ENCODE measurements around the gene CDC34.

The CDC34 gene

DNA sequence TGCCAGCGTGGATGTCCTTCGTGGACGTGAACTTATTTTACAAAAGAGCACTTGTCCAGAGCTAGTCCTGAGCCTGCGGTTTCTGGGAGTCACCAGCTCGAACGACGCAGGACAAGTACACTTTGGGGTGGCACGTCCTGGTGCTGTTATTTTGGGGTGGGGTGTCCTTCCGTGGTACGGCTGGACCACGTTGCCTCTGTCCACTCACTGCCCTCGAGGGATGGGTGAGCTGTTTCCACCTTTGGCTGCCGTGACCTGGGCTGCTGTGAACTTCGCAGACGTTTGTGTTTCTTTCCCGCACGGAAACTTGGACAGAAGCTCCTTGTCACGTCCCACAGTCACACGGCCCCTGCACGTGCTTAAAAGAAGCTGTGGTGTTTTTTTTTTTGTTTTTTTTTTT lies 23.3 kb downstream of the CDC34 start:
- Histone ChIP-seq H3K4me2 (ENCODE audit: insufficient read depth, low read length) (no peak overlapping the region), H3K9ac (ENCODE audit: low read depth, low read length) (no peak overlapping the region), H3K79me2 (ENCODE audit: insufficient read depth, low read length) (no peaks in the 10 kb centered on the region), H3K4me3 (ENCODE audit: low read depth in 1 of 2, low read length in 2 of 2) (no peak overlapping the region), H3K27ac (ENCODE audit: low read length) (no peak overlapping the region), H3K27me3 (ENCODE audit: insufficient read depth, low read length, poor library complexity) (no peaks in the 10 kb centered on the region), H2AFZ (ENCODE audit: low read depth, low read length) (no peak overlapping the region), H3K36me3 (ENCODE audit: insufficient read depth, low read length) (no peaks in the 10 kb centered on the region), H3K4me1 (ENCODE audit: insufficient read depth, low read length) (no peaks in the 10 kb centered on the region), H3K9me3 (ENCODE audit: insufficient read depth, low read length, severe bottlenecking) (no peaks in the 10 kb centered on the region), H4K20me1 (ENCODE audit: insufficient read depth, low read length) (no peaks in the 10 kb centered on the region)
- ATAC-seq (ENCODE audit: insufficient read depth, low read depth) (no peak), DNase-seq (no peak)
- TF ChIP-seq EZH2 (IDR thresholded peaks at IDR 0.05; ENCODE audit: borderline replicate concordance, low read depth, low read length, severe bottlenecking): no peak
- TF ChIP-seq, protein P1, sequence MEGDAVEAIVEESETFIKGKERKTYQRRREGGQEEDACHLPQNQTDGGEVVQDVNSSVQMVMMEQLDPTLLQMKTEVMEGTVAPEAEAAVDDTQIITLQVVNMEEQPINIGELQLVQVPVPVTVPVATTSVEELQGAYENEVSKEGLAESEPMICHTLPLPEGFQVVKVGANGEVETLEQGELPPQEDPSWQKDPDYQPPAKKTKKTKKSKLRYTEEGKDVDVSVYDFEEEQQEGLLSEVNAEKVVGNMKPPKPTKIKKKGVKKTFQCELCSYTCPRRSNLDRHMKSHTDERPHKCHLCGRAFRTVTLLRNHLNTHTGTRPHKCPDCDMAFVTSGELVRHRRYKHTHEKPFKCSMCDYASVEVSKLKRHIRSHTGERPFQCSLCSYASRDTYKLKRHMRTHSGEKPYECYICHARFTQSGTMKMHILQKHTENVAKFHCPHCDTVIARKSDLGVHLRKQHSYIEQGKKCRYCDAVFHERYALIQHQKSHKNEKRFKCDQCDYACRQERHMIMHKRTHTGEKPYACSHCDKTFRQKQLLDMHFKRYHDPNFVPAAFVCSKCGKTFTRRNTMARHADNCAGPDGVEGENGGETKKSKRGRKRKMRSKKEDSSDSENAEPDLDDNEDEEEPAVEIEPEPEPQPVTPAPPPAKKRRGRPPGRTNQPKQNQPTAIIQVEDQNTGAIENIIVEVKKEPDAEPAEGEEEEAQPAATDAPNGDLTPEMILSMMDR (IDR thresholded peaks at IDR 0.05; ENCODE audit: borderline replicate concordance, extremely low read depth, low read length, poor library complexity, severe bottlenecking): no peak

DNA sequence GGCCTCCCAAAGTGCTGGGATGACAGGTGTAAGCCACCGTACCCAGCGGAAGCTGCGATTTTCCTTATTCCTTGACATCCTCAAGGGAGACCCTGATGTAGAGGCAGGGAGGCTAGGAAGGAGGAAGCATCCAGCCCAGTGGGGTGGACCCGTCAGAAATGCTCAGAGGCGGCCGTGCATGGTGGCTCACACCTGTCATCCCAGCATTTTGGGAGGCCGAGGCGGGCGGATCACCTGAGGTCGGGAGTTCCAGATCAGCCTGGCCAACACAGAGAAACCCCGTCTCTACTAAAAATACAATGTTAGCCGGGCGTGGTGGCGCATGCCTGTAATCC lies 23.9 kb downstream of the CDC34 start:
- Histone ChIP-seq H3K27me3 (ENCODE audit: insufficient read depth, low read length, poor library complexity) (no peaks in the 10 kb centered on the region), H3K79me2 (ENCODE audit: insufficient read depth, low read length) (no peaks in the 10 kb centered on the region), H4K20me1 (ENCODE audit: insufficient read depth, low read length) (no peaks in the 10 kb centered on the region), H3K4me2 (ENCODE audit: insufficient read depth, low read length) (no peak overlapping the region), H3K9me3 (ENCODE audit: insufficient read depth, low read length, severe bottlenecking) (no peaks in the 10 kb centered on the region), H3K36me3 (ENCODE audit: insufficient read depth, low read length) (no peaks in the 10 kb centered on the region), H2AFZ (ENCODE audit: low read depth, low read length) (no peak overlapping the region), H3K27ac (ENCODE audit: low read length) (no peak overlapping the region), H3K4me1 (ENCODE audit: insufficient read depth, low read length) (no peaks in the 10 kb centered on the region), H3K9ac (ENCODE audit: low read depth, low read length) (no peak overlapping the region), H3K4me3 (ENCODE audit: low read depth in 1 of 2, low read length in 2 of 2) (no peak overlapping the region)
- ATAC-seq (ENCODE audit: insufficient read depth, low read depth): no peak
- no peak for DNase-seq
- TF ChIP-seq, protein P1 (IDR thresholded peaks at IDR 0.05; ENCODE audit: borderline replicate concordance, extremely low read depth, low read length, poor library complexity, severe bottlenecking): no peak
- TF ChIP-seq EZH2 (IDR thresholded peaks at IDR 0.05; ENCODE audit: borderline replicate concordance, low read depth, low read length, severe bottlenecking): no peak

DNA sequence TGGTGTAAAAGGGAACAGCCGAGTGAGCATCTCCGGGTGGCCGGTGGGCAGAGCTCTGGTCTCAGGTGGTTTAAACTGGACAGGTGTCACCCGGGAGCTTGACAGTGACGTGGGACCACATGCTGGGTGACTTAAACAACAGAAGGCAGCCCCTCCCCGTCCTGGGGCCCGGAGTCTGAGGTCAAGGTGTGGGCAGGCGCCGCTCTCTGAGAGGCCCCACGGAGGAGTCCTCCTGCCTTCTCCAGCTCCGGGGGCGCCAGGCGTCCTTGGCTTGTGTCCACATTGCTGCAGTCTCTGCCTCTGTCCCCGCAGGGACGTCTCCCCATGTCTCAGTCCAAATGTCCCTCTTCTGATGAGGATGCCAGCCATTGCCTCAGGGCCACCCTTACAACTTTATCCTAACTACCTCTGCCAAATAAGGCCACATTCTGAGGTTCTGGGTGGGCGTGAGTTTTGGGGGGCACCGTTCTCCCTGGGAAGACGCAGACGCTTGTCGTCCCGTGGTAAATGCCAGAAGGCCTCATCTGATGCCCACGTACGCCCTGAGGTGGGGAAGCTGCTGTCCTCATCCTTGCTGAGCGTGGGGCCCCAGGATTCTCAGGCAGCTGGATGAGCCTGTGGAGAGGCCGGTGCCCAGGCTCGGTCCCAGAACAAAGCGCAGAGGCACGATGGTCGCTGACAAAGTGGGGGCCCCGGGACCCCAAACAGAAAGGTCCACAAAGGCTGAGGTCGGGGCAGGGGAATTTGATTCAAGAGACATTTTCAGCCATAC lies 25.2 kb downstream of the CDC34 start:
- Histone ChIP-seq H4K20me1 (ENCODE audit: insufficient read depth, low read length) (no peaks in the 10 kb centered on the region), H3K9ac (ENCODE audit: low read depth, low read length) (no peak overlapping the region), H3K27me3 (ENCODE audit: insufficient read depth, low read length, poor library complexity) (no peaks in the 10 kb centered on the region), H3K4me1 (ENCODE audit: insufficient read depth, low read length) (no peaks in the 10 kb centered on the region), H3K9me3 (ENCODE audit: insufficient read depth, low read length, severe bottlenecking) (no peaks in the 10 kb centered on the region), H3K79me2 (ENCODE audit: insufficient read depth, low read length) (no peaks in the 10 kb centered on the region), H3K4me2 (ENCODE audit: insufficient read depth, low read length) (no peak overlapping the region), H3K4me3 (ENCODE audit: low read depth in 1 of 2, low read length in 2 of 2) (no peak overlapping the region), H3K36me3 (ENCODE audit: insufficient read depth, low read length) (no peaks in the 10 kb centered on the region), H3K27ac (ENCODE audit: low read length) (no peak overlapping the region), H2AFZ (ENCODE audit: low read depth, low read length) (no peak overlapping the region)
- ATAC-seq (ENCODE audit: insufficient read depth, low read depth) (no peak), DNase-seq (no peak)
- TF ChIP-seq, protein P1 (IDR thresholded peaks at IDR 0.05; ENCODE audit: borderline replicate concordance, extremely low read depth, low read length, poor library complexity, severe bottlenecking): no peak
- TF ChIP-seq EZH2 (IDR thresholded peaks at IDR 0.05; ENCODE audit: borderline replicate concordance, low read depth, low read length, severe bottlenecking): no peak

Measured in DND-41 (cell line).